ENCODE data around the gene PPM1F. TPM values are rescaled to one million over a fixed set of nuclear protein-coding genes. Genes with fewer than 3 reads are reported as not detected.

The PPM1F gene
- total and polyA plus RNA-seq, 4 donors = 1.8 to 15.5 (median 8.9) TPM

DNA sequence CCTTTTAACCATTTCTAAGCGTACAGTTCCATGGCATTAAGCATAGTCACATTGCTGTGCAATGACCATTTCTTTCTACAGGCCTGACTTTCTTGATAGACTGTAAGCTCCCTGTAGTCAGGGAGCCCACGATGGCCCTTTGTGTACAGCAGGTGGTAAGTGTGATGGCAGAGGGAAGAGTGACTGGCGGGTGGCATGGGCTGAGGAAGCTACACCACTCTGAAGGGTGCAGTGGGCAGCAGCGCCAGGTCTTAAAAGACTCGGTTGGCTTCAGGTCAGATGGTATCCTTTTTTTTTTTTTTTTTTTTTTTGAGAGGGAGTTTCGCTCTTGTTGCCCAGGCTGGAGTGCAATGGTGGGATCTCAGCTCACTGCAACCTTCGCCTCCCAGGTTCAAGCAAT lies 1.6 kb downstream of the PPM1F start:
- Histone ChIP-seq H3K4me1 (ENCODE audit: control insufficient read depth in 4 of 4, insufficient read depth in 4 of 4, low read length in 3 of 4) (peaks cover 4 to 15% (median 9%) of the 10 kb centered on the region in 4 donors), H3K9me3 (ENCODE audit: control insufficient read depth in 4 of 4, low read length in 3 of 4) (no peaks in the 10 kb centered on the region), H3K27ac (ENCODE audit: low read depth in 1 of 2, low read length in 2 of 2) (no peak overlapping the region), H3K9ac (ENCODE audit: low read depth in 1 of 2, low read length in 2 of 2) (no peak overlapping the region), H3K36me3 (ENCODE audit: control insufficient read depth in 4 of 4, insufficient read depth in 3 of 4, low read depth in 1 of 4, low read length in 3 of 4) (no peaks in the 10 kb centered on the region), H3K27me3 (ENCODE audit: control insufficient read depth in 4 of 4, insufficient read depth in 4 of 4, low read length in 3 of 4) (no peaks in the 10 kb centered on the region), H3K4me3 (ENCODE audit: low read depth in 1 of 3, low read length in 3 of 3) (no peak overlapping the region)
- TF ChIP-seq EGR1 (IDR thresholded peaks at IDR 0.05; ENCODE audit: low read depth in 2 of 2) = no peak
- no peak for TF ChIP-seq SP1 (IDR thresholded peaks at IDR 0.05)
- no peak for TF ChIP-seq HNF4G (IDR thresholded peaks at IDR 0.05)
- no peak for TF ChIP-seq RAD21 (IDR thresholded peaks at IDR 0.05)
- no peak for TF ChIP-seq FOXA1 (IDR thresholded peaks at IDR 0.05)
- TF ChIP-seq, protein P1, sequence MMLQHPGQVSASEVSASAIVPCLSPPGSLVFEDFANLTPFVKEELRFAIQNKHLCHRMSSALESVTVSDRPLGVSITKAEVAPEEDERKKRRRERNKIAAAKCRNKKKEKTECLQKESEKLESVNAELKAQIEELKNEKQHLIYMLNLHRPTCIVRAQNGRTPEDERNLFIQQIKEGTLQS (IDR thresholded peaks at IDR 0.05) = no peak
- no peak for TF ChIP-seq NR2F2 (IDR thresholded peaks at IDR 0.05)
- TF ChIP-seq, protein P2, sequence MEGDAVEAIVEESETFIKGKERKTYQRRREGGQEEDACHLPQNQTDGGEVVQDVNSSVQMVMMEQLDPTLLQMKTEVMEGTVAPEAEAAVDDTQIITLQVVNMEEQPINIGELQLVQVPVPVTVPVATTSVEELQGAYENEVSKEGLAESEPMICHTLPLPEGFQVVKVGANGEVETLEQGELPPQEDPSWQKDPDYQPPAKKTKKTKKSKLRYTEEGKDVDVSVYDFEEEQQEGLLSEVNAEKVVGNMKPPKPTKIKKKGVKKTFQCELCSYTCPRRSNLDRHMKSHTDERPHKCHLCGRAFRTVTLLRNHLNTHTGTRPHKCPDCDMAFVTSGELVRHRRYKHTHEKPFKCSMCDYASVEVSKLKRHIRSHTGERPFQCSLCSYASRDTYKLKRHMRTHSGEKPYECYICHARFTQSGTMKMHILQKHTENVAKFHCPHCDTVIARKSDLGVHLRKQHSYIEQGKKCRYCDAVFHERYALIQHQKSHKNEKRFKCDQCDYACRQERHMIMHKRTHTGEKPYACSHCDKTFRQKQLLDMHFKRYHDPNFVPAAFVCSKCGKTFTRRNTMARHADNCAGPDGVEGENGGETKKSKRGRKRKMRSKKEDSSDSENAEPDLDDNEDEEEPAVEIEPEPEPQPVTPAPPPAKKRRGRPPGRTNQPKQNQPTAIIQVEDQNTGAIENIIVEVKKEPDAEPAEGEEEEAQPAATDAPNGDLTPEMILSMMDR (IDR thresholded peaks at IDR 0.05; ENCODE audit: low read depth, low read length, missing input control) = no peak
- no peak for TF ChIP-seq YY1 (IDR thresholded peaks at IDR 0.05)
- TF ChIP-seq JUND (IDR thresholded peaks at IDR 0.05) = no peak
- no peak for DNase-seq (ENCODE audit: low spot score)
- WGBS = 93% methylated on average over 7 of the region's 7 CpGs

DNA sequence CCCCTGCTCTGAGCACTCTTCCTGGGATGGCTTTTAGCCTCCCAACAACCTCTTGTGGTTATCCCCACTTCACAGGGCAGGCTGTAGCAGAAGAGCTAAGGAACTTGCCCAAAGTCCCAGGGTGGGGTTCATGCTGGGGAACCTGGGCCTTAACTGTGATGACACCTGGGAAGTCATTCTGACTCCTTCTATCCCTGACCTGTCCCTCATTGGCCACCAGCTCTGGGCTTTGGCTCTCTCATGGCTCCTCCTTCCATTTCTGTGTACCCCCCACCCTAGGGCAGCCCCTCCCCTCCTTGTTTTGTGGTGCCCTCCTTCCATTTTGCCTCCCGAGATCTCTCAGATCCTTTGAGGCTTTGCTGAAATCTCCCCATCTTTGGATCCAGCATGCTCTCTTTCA lies 2.7 kb downstream of the PPM1F start:
- TF ChIP-seq NR2F2 (IDR thresholded peaks at IDR 0.05) (no peak), RAD21 (IDR thresholded peaks at IDR 0.05) (no peak), FOXA1 (IDR thresholded peaks at IDR 0.05) (no peak), RXRA (IDR thresholded peaks at IDR 0.05) (no peak), GABPA (IDR thresholded peaks at IDR 0.05 in 1 of 2, conservative IDR thresholded peaks at IDR 0.05 in 1 of 2) (no peak), SP1 (IDR thresholded peaks at IDR 0.05) (no peak), FOXA2 (IDR thresholded peaks at IDR 0.05) (no peak), JUND (IDR thresholded peaks at IDR 0.05) (no peak), YY1 (IDR thresholded peaks at IDR 0.05) (no peak), HNF4A (conservative IDR thresholded peaks at IDR 0.05) (no peak), HNF4G (IDR thresholded peaks at IDR 0.05) (no peak), EGR1 (IDR thresholded peaks at IDR 0.05; ENCODE audit: low read depth in 2 of 2) (no peak), TAF1 (conservative IDR thresholded peaks at IDR 0.05) (no peak)
- TF ChIP-seq, protein P1 (IDR thresholded peaks at IDR 0.05) = no peak
- TF ChIP-seq, protein P3, sequence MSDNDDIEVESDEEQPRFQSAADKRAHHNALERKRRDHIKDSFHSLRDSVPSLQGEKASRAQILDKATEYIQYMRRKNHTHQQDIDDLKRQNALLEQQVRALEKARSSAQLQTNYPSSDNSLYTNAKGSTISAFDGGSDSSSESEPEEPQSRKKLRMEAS (IDR thresholded peaks at IDR 0.05) = no peak
- TF ChIP-seq, protein P4, sequence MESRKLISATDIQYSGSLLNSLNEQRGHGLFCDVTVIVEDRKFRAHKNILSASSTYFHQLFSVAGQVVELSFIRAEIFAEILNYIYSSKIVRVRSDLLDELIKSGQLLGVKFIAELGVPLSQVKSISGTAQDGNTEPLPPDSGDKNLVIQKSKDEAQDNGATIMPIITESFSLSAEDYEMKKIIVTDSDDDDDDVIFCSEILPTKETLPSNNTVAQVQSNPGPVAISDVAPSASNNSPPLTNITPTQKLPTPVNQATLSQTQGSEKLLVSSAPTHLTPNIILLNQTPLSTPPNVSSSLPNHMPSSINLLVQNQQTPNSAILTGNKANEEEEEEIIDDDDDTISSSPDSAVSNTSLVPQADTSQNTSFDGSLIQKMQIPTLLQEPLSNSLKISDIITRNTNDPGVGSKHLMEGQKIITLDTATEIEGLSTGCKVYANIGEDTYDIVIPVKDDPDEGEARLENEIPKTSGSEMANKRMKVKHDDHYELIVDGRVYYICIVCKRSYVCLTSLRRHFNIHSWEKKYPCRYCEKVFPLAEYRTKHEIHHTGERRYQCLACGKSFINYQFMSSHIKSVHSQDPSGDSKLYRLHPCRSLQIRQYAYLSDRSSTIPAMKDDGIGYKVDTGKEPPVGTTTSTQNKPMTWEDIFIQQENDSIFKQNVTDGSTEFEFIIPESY (IDR thresholded peaks at IDR 0.05) = no peak
- TF ChIP-seq, protein P5, sequence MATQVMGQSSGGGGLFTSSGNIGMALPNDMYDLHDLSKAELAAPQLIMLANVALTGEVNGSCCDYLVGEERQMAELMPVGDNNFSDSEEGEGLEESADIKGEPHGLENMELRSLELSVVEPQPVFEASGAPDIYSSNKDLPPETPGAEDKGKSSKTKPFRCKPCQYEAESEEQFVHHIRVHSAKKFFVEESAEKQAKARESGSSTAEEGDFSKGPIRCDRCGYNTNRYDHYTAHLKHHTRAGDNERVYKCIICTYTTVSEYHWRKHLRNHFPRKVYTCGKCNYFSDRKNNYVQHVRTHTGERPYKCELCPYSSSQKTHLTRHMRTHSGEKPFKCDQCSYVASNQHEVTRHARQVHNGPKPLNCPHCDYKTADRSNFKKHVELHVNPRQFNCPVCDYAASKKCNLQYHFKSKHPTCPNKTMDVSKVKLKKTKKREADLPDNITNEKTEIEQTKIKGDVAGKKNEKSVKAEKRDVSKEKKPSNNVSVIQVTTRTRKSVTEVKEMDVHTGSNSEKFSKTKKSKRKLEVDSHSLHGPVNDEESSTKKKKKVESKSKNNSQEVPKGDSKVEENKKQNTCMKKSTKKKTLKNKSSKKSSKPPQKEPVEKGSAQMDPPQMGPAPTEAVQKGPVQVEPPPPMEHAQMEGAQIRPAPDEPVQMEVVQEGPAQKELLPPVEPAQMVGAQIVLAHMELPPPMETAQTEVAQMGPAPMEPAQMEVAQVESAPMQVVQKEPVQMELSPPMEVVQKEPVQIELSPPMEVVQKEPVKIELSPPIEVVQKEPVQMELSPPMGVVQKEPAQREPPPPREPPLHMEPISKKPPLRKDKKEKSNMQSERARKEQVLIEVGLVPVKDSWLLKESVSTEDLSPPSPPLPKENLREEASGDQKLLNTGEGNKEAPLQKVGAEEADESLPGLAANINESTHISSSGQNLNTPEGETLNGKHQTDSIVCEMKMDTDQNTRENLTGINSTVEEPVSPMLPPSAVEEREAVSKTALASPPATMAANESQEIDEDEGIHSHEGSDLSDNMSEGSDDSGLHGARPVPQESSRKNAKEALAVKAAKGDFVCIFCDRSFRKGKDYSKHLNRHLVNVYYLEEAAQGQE (IDR thresholded peaks at IDR 0.05) = no peak
- TF ChIP-seq, protein P2 (IDR thresholded peaks at IDR 0.05; ENCODE audit: low read depth, low read length, missing input control) = no peak
- DNase-seq (ENCODE audit: low spot score) = no peak
- H3K9me3 ChIP-seq (ENCODE audit: control insufficient read depth in 4 of 4, low read length in 3 of 4) = no peaks in the 10 kb centered on the region
- H3K9ac ChIP-seq (ENCODE audit: low read depth in 1 of 2, low read length in 2 of 2) = no peak overlapping the region
- H3K36me3 ChIP-seq (ENCODE audit: control insufficient read depth in 4 of 4, insufficient read depth in 3 of 4, low read depth in 1 of 4, low read length in 3 of 4) = peaks cover 0 to 1% (median 0%) of the 10 kb centered on the region in 4 donors
- H3K4me1 ChIP-seq (ENCODE audit: control insufficient read depth in 4 of 4, insufficient read depth in 4 of 4, low read length in 3 of 4) = peaks cover 8 to 20% (median 14%) of the 10 kb centered on the region in 4 donors
- H3K27ac ChIP-seq (ENCODE audit: low read depth in 1 of 2, low read length in 2 of 2) = peak overlapping the region; percentile 22 to 50
- no peaks in the 10 kb centered on the region for H3K27me3 ChIP-seq (ENCODE audit: control insufficient read depth in 4 of 4, insufficient read depth in 4 of 4, low read length in 3 of 4)
- WGBS = 86% methylated on average over 1 of the region's 1 CpG
- H3K4me3 ChIP-seq (ENCODE audit: low read depth in 1 of 3, low read length in 3 of 3) = no peak overlapping the region

Measured in liver (tissue), 9 donors.